GM21447 (cell line): ENCODE data around the gene GRK3.

Experiments used
- ATAC-seq: cut with Tn5 transposase; IDR thresholded peaks from one replicate; pipeline ENCODE4 v1.9.1; 2021; ENCODE audit not compliant: unreplicated experiment

GRK3 gene

DNA sequence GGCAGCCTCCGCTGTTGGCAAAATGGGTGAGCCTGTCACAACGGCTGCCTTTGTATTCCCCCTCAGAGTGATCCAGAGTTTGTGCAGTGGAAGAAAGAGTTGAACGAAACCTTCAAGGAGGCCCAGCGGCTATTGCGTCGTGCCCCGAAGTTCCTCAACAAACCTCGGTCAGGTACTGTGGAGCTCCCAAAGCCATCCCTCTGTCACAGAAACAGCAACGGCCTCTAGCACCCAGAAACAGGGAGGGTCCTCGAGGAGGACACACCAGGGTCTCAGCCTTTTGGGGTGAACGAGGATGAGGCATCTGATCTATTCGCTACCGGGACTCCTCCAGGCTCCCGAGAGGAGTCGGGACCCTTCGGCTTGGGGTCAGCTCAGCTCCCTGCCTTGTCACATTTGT is 157.7 kb downstream of the GRK3 start:
- no peak for ATAC-seq

DNA sequence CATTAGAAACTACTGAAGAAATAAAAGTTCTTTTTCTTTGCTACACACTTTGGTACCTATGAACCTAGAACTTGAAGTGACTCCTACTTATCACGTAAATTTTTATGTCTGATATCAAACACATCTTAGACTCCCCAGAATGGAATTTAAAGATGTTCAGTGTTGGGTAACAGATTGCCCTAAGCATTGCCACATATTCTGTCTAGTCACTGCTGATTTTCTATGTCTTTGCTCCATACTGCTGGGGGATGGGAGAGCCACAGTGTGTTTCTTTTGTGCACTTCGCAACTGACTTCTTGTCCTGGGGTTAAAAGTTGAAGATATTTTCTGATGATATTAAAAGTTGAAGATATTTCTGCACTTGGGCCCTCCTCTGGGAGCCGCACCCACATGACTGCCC is 158.2 kb downstream of the GRK3 start:
- no peak for ATAC-seq

DNA sequence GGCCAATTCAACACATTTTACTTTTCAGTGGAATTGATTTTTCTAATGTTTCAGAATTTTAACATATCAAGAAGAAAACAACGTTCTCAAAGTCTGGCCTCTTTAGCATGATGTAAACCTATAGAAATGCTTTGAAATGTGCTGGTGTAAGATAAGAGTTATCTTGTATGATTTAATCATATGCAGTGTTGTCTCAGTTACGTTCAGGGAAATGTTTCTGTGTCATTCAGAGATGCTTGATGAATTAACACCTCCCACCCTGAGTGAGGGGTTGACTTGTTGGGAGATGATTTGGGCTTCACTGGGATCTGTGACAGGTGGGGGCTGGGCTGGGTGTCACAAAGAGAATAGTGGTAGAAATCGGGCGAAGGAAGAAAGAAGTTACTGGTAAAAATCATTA is 161.8 kb downstream of the GRK3 start:
- no peak for ATAC-seq

DNA sequence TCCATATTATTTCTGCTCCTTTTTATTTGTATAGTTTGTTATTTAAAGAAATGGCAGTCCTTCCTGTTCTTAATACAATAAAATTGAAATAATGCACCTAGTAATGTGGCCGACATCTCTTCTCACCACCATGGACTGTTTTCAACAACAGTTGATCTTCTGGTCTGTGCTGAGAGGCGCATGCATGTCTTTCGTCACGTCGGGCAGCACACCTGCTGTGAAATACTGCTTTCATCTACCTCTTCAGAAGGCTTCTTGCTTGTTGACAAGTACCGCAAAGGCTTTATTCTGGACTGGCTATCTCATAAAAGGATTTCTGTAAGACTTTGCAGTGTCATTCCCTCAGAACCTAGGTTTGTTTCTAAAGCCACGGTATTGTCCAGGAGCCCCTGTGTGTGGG is 163.6 kb downstream of the GRK3 start:
- ATAC-seq: no peak

DNA sequence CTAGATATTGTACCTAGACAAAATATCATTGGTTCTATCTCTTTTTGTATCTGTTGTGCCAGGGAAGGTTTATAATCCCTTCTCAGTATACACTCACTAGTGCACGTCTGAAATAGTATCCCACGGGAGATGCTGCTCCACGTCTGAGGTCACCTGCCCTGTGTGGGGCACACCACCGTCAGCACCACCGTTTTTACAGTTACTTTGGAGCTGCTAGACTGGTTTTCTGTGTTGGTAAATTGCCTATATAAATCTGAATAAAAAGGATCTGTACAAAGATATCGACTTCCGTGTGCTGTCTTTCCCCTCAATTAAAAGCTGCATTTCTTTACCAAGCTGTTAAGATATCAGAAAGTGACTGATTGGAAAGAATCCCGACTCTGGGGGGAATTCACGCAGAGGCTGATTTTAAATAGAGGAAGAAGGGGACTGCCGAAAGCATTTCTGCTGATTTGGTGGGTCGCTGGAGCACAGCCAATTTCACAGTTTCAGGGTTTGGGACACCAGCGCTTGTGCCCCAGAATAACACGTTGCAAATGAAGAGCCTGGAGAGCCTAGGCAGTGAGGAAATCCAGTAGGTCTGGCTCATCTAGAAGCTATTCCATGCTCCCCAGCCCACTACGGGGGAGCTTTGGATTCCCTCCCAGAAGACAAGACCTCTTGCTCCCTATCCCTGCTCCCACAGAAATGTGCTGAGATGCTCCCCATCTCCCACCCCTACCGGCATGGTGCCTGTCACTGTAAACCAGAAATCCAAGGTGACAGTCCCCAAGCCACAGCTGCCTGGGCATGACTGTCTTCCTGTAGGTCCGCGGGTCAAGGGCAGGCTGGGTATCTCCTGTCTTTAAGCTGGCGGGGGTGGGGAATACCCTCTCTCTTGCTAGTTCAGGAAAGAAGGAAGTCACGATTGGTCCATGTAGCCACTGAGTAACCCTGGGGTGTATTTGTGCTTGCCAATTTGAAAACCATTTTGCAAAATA is 164.8 kb downstream of the GRK3 start:
- ATAC-seq: no peak

DNA sequence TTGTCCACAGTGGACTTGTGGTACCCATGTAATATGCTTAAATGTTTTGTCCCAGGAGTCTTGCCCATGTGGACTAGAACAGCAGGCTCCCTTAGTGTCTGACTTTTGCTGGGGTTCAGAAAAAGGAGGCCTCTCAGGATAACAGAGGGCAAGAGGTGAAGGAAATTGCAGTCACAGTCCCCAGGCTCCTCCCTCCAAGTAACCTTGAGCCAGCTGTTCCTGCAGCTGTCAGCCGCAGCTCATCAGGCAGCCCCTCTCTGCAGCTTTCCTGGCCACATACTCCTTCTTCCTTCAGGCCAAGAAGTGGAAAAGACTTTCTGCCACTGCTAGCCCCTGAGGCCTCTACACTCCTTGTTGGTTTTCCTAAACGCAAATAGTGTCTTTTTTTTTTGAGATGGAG is 171.2 kb downstream of the GRK3 start:
- no peak for ATAC-seq

DNA sequence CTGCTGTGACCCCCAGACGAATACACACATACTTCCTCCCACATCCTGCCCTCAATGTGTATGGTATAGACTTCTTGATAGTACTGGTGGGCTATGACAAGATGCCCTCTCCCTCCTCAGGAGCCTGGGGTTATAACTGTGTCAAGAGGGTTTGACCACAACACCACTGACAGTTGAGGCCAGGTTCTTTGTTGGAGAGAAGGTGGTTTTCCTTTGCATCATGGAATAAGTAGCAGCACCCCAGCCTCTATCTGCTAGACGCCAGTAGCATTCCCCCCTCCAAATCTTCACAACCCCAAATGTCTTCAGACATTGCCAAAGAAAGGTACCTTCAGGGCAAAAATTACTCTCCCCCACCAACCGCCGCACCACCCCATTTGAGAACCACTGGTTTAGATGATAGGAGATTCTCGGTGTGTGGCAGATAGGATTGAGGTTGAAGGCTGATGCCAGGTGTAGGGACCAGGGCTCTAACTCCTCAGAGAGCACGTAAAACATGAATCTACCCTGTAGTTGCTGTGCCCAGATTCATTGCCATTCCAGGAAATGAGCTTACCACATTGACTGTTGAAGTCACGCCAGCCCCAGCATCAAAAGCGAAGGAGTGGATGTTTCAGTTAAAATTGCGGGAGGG is 172.0 kb downstream of the GRK3 start:
- ATAC-seq: no peak

DNA sequence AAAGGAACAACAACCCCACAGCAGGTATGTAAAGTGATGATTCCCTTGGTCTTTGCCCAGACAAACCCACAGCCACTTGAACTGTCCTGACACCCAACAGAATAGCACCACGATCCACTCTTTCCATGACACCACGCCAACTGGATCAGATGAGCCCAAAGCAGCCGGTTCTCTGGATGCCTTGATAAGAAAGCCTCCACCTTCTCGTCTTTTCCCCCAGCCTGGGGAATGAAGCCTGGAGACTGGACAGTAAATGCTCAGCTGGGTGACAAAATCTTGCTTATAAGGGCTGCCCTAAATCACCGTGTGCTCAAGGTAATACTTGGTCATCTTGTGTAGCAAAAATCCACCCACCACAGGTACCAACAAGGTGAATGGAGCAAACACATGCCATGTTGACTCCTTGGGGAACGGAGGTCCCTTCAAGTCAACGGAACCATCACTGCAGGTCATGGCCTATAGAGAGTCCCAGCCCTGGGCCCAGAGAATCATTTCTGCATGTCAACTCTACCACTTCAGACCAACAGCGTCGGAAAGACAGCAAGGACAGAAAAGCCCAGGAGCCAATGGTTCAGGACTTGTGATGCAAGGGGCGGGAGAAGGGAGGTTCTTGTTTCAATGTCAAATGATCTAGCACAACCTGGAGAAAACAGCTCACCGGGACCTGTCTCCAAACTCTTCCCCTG is 175.3 kb downstream of the GRK3 start:
- no peak for ATAC-seq

DNA sequence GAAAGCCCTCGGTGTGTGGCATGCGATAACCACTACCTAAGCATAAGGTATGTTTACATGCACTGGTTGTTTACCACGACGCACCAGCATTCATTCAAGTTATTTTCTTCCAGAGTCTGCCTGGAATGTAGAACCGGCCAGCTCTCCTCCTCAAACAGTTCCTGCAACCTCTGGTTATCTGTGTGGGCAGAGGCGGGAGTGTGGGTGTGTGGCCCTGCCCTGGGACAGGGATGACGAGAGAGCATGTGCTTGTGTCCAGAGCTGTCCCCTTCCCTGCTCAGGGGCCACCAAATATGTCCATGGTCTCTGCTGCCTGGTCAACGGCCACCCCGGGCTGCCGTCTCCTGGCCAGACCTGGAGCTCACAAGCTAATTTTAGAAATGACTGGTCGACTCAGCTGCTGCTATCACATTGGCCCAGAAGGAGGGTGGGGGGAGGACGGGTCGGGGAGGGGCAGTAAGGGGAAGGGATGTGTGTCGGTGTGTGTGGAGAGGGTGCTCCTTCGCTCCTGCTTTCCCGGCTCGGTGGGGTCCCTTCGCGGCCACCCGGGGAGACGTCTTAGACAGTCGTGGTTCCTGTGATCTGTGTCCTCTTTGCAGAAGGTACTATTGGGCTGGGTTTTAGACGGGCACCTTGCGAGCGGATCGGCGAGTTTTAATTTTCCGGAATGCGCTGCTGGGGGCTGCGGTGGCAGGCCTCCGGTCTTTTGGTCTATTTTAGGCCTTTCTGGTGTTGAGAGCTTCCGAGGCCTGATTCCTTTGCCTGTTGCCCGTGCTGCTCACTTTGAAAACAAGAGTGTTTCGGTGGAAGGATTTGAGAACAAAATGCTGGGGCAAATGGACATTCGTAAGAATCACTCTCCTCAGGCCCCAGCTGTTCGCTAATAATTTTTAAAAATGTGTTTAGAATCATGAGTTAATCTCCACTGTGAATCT is 177.5 kb downstream of the GRK3 start, which contains the start of gene MYO18B:
TSS of gene MYO18B (plus strand) at position 497 of the 935 bp plus-strand sequence. CDS start 18,905 bp downstream, outside the sequence.
- no peak for ATAC-seq

DNA sequence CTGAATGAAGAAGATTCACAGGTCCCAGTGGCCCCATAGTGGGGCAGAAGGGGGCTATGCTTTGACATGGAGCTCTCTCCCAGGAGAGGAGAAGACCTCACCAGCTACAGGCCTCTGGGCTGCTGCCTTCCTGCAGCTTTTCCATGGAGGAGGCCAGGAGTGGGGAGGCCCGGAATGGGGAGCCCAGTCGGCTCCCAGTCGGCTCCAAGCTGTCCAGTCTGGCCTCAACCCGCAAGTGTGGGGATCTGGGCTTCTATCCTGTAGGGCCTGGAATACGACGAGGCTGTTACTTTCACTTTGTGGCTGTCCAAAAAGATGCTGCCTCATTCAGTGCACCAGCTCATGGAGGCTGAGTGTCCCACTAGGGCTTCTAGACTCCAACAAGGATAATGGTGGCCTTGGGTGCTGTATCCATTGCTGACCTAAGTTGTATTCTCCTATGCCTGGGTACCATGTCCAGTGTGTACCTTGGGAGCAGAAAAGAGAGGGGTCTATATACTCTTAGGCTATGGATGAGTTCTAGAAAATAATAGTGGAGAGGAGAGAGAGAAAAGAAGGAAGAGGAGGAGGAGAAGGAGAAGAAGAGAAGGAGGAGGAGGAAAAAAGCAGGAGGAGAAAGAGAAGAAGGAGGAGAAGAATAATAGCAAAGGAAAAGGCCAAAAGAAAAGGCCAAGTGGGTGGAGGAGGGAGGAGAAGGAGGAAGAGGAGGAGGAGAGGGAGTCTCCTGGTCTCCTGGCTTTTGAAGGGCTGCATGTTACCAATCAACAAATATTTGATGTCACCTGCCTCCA is 178.6 kb downstream of the GRK3 start:
- ATAC-seq: no peak

DNA sequence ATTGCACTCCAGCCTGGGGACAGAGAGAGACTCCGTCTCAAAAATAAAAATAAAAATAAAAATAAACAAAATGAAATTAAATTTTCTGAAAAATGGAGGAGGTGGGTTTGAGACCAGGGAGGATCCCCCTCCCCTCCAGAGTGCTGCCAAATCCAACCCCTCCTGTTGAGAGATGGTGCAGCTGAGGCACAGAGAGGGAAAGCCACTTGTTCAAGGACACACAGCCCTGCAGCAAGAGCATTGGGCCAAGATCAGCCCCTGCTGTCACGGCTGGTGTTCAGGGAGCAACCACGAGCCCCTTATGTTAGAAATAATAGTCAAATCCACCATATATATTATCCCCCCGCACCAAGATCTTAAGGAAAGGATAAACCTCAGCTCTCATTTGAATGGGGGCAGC is 180.2 kb downstream of the GRK3 start:
- no peak for ATAC-seq

DNA sequence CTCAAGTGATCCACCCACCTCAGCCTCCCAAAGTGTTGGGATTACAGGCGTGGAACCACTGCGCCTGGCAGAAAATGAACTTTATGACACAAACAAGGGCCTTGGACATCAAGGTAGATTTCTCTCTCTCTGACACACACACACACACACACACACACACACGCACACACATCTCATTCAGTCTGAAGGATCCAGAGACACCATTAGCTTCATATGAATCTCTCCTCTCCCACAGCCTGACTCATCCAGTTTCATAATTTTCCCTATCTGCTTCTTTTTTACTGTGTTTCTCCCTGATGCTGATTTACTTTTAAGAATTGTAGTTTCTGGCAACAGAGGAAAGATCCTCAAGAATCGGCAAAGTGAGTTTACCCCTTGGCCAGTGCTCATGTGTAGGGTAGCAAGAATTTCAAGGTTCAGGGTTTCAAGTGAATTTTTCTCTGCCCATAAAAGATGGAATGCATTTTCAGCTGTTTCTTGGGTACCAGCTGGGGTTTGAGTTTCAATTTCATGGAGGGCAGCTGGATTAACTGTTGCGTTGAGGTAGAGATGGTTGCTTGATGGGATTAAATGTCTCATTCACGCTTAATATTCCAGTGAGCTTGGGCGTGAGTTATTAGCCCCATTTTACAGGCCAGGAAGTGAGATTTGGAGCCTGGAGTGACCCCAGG is 181.0 kb downstream of the GRK3 start:
- ATAC-seq: no peak

DNA sequence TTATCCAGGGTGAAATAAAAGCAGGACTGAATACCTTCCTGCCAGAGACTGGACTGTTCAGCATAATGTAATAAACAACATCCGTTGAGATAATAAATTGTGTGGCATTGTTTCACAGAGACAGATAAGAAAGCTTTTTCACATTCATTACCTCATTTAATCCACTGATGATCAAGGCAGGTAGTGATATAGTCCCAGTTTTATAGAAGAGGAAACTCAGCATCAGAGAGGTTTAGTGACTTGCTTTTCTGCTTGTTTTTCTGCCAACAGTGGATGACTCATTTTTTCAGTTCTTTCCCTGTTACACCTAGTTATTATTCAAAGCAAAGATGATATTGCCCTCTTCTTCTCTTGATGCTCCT is 181.5 kb downstream of the GRK3 start:
- ATAC-seq: no peak

DNA sequence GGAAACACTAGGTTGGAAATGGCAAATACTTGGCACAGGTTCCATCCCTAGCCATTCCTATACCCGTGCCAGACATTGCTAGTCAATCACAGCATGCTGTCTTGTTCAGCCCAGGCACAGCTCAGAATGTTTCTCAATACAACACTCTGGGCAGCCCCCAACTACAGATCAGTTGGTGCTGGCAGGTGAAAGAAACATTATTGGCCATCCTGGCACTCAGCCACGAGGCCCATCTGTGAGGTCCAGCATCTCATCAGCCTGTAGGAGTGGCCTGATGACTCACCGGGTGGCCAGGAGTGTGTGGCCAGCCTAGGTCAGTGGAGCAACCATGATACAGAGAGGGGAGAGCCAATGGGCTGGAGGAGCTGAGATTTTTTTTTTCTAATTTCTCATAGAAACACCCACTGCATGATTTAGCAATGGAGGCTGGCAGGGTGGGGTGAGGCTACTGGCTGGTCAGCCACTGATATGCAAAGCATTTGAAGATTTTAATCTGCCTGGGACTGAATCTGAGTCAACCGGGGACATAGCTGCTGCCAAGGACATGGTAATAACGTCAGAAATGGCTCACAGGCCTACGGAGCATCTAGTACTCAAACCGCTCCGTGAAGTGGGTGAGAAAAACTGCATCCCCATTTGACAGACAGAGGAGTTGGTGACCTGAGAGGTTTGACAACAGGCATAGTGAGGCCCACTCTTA is 182.9 kb downstream of the GRK3 start:
- ATAC-seq: no peak

DNA sequence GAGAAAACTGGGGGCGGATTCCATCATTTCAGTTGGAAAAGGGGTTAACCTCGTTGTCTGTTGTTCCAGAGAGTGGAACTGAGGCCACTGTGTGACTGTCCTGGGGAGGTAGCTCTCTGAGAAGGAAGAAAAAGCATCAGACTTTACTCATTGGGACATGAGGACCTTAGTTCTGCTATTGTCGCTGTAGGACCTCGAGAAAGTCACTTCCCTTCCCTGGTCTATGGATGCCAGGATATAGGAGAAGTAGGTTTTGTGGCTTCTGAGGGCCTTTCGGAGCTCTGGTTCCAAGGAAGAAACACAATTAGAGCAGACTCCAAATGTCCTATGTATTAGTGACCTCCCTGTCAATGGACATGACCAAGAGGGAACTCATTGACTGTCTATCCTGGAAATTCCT is 183.7 kb downstream of the GRK3 start:
- no peak for ATAC-seq

DNA sequence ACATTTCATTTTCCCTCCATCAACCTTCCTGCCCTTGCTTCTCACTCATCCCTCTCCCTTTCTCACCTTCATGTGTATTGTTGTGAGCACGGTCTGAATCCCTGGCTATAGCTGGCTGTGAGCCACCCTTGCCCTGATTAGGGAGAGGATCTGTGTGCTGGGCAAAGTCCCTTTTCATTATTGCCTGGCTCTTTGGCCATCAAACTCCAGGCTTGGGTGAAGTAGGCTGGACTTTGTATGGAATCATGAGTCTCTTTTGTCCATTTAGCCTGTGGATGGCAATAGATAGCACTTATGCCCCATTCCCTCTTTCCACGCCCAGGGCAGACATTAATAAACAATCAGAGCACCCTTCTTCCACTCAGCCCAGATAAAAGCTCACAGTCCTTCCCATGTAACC is 184.2 kb downstream of the GRK3 start:
- ATAC-seq: no peak

DNA sequence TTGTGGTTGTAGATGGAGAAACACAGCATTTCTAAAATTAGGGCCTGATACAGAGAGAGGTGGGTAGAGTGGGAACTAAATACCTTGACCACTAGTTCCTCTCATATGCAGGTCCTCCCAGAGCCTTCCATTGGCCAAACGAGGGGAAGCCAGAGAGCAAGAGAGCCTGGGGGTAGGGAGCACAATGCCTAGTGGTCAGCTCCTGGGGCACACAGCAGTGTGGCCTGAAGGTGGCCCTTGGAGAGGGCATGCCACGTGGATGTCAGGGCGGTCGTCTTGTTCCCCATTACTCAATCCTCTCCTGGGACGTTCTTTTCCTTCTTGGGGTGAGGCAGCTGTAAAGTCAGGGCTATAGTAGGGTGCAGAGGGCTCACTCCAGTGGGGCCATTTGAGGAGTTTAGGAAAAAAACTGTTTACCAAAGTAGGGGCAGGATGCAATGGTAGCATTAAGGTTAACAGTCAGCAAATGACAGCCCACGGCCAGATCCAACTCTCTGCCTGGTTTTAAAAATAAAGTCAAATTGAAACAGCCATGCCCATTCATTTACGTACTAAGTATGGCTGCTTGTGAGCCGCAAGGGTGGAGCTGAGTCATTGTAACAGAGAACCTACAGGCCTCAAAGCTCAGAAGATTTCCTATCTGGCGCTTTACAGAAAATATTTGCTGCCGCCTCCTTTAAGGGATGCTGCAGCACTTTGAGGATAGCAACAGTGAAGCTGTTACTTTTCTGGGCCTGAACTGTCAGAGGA is 185.1 kb downstream of the GRK3 start:
- no peak for ATAC-seq

DNA sequence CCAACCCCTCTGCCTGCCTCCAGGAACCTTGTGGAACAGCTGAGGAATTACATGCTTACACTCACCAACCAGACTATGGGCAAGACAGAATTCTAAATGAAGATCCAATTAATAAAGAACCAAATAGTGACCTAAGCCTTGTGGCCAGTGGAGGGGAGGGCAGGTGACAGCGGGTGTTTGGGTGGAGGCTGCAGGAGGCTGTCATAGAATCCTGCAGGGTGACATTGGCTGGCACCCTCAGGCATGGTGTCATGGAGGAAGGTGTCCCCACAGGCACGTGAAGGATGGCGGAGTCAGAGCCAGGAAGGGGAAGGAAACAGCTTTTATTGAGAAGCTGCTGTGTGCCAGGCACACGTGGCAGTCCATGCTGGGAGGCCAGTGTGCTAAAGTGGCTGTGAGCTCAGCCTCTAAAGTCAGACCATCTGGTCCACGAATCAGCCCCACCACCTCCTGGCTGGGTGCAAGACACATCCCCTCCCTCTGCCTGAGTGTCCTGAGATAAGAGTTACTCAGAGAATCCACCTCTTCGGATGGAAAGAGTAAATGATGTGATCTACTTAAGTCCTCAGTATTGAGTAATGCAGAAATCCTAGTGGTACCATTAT is 186.2 kb downstream of the GRK3 start:
- no peak for ATAC-seq
